HAP-1 (cell line): ENCODE results near the gene RAB6D.
"Not testable (repeated sequence)": the region's sequence is repeated elsewhere in the genome, so short reads cannot be mapped to it uniquely, and the experiment has no call there.

Source experiments
- DNase-seq, 2 experiments: peaks; one replicate each; pipeline ENCODE4 v3.0.0-alpha.2; 2016 to 2020; ENCODE audit warnings: low spot score in 2 of 2
- H3K27me3 ChIP-seq: fragments of 250-450 bp; sonication (Bioruptor Pico); 2 replicates; pipeline ENCODE4 v1.5.1; 2020; ENCODE audit warnings: low read depth, mild to moderate bottlenecking, moderate library complexity
- H3K36me3 ChIP-seq: fragments of 250-450 bp; sonication (Bioruptor Pico); replicated peaks from 2 replicates; pipeline ENCODE4 v1.5.1; 2020; ENCODE audit warnings: mild to moderate bottlenecking
- H3K4me1 ChIP-seq: fragments of 250-450 bp; sonication (Bioruptor Pico); 2 replicates; pipeline ENCODE4 v1.5.1; 2020; ENCODE audit warnings: mild to moderate bottlenecking
- H3K4me3 ChIP-seq: fragments of 250-450 bp; sonication (Bioruptor Pico); 2 replicates; pipeline ENCODE4 v1.5.1; 2020; ENCODE audit warnings: mild to moderate bottlenecking, moderate library complexity
- H3K9me3 ChIP-seq: fragments of 250-450 bp; sonication (Bioruptor Pico); 2 replicates; pipeline ENCODE4 v1.5.1; 2020; ENCODE audit warnings: mild to moderate bottlenecking, moderate library complexity
- in situ Hi-C: fragments of 300-500 bp; cut with MboI; formaldehyde crosslinking; loops from 3 replicates; pipeline ENCODE4 v1.14.3; 2020; ENCODE audit warnings: low sequenced_read_pairs, inconsistent platforms, mixed read lengths

The RAB6D gene

DNA sequence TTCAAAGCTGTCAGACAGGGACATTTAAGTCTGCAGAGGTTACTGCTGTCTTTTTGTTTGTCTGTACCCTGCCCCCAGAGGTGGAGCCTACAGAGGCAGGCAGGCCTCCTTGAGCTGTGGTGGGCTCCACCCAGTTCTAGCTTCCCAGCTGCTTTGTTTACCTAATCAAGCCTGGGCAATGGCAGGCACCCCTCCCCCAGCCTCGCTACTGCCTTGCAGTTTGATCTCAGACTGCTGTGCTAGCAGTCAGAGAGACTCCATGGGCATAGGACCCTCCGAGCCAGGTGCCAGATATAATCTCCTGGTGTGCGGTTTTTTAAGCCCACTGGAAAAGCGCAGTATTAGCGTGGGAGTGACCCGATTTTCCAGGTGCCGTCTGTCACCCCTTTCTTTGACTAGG is 16.9 kb downstream of the RAB6D start:
- in situ Hi-C loops, result loop anchor here (25.0 kb wide), 1 partner anchor 185 kb away; no protein-coding TSS in a partner anchor
- not testable (repeated sequence) for H3K27me3 ChIP-seq, H3K4me1 ChIP-seq, H3K36me3 ChIP-seq, H3K9me3 ChIP-seq, H3K4me3 ChIP-seq
- peak in 1 of 2 experiments; percentile 16 for DNase-seq

DNA sequence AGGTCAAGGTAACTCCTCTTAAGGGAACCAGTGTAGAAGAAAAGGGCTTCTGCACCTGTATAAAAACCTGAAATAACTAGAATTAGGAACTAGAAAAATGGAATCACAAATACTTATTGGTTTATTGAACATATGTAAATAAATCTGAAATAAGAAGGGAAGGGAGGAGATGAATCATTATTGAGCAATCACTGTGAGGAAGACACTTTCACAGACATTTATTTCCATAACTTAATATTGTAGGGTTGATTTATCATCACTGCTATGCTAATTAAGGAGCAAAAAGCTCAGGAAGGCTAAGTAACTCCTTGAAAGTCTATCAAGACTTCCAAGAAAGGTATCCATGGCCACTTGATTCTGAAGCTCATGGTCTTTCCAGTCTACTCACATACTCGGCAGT is 24.7 kb downstream of the RAB6D start:
- not testable (repeated sequence) for H3K4me1 ChIP-seq, H3K4me3 ChIP-seq, H3K27me3 ChIP-seq, H3K9me3 ChIP-seq, H3K36me3 ChIP-seq, DNase-seq
- in situ Hi-C loops, result loop anchor here (25.0 kb wide), 1 partner anchor 177 kb away; no protein-coding TSS in a partner anchor

- not testable (repeated sequence) for H3K36me3 ChIP-seq, H3K27me3 ChIP-seq, H3K4me1 ChIP-seq, H3K4me3 ChIP-seq, H3K9me3 ChIP-seq
- peak in 1 of 2 experiments; percentile 24 for DNase-seq
- in situ Hi-C loops, result loop anchor here (25.0 kb wide), 1 partner anchor 173 kb away; no protein-coding TSS in a partner anchor
Observed at GRCh38 chr2:131335319-131335718, 28.6 kb downstream of the RAB6D start.

GRCh38 chr2:131332709-131333108 is 31.3 kb downstream of the RAB6D start:
- DNase-seq, H3K4me1 ChIP-seq, H3K9me3 ChIP-seq, H3K4me3 ChIP-seq, H3K27me3 ChIP-seq, H3K36me3 ChIP-seq: not testable (repeated sequence)
- in situ Hi-C loops, result loop anchor here (25.0 kb wide), 1 partner anchor 170 kb away; no protein-coding TSS in a partner anchor

DNA sequence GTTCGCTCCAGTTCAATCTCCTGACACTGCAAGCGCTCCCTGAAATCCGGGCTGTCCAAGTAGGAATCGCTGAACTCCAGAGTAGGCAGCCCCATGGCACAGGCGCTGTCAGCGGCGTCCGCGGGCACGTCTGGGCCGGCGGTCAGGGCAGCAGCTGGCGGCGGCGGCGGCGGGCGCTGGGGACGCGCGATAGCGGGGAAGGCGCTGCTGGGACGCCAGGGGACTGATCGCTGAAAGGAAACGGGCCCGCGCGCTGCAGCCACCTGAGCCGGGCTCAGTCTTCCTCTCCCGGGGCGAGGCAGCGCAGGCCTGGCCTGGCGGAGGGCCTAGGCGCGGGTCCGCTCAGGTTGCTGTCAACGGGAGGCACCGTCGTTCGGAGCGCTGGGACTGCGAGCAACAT is 33.0 kb downstream of the RAB6D start:
- H3K9me3 ChIP-seq, H3K4me1 ChIP-seq, H3K27me3 ChIP-seq, H3K4me3 ChIP-seq, H3K36me3 ChIP-seq: not testable (repeated sequence)
- in situ Hi-C loops, result loop anchor here (25.0 kb wide), 1 partner anchor 169 kb away; no protein-coding TSS in a partner anchor
- peak in 1 of 2 experiments; percentile 46 for DNase-seq

GRCh38 chr2:131322209-131322608 is 41.8 kb downstream of the RAB6D start:
- no peaks in the 10 kb centered on the region for H3K9me3 ChIP-seq
- H3K4me3 ChIP-seq, result no peak overlapping the region
- in situ Hi-C loops, result no loop called here
- H3K4me1 ChIP-seq, result no peaks in the 10 kb centered on the region
- no peaks in the 10 kb centered on the region for H3K27me3 ChIP-seq
- H3K36me3 ChIP-seq, result no peaks in the 10 kb centered on the region
- DNase-seq, result no peak

- H3K4me1 ChIP-seq, in situ Hi-C loops, H3K9me3 ChIP-seq, H3K27me3 ChIP-seq, DNase-seq, H3K36me3 ChIP-seq, H3K4me3 ChIP-seq: not testable (repeated sequence)
Observed at GRCh38 chr2:131321344-131321743, 42.6 kb downstream of the RAB6D start.

DNA sequence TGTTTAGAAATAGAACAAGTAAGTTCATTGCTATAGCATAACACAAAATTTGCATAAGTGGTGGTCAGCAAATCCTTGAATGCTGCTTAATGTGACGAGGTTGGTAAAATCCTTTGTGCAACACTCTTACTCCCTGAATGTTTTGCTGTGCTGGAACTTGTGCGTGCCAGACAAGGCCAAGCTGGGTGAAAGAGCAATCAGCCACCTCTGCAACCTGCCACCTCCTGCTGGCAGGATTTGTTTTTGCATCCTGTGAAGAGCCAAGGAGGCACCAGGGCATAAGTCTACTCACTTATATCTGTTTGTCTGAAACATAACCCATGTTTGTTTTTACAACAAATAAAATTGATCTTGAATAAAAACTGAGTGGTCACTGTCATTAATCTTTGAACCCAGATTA is 53.0 kb downstream of the RAB6D start:
- in situ Hi-C loops, H3K27me3 ChIP-seq, H3K4me1 ChIP-seq, H3K4me3 ChIP-seq, H3K36me3 ChIP-seq, H3K9me3 ChIP-seq: not testable (repeated sequence)
- DNase-seq, result peak in 1 of 2 experiments; percentile 10
